Measurements from ENCODE around the gene CDH15. TPM values are rescaled to one million over a fixed set of nuclear protein-coding genes. Genes with fewer than 3 reads are reported as not detected.

CDH15 gene
- total and polyA plus RNA-seq, 2 donors (not counting 1 experiment from before 2014, with no cell fraction given): not detected

DNA sequence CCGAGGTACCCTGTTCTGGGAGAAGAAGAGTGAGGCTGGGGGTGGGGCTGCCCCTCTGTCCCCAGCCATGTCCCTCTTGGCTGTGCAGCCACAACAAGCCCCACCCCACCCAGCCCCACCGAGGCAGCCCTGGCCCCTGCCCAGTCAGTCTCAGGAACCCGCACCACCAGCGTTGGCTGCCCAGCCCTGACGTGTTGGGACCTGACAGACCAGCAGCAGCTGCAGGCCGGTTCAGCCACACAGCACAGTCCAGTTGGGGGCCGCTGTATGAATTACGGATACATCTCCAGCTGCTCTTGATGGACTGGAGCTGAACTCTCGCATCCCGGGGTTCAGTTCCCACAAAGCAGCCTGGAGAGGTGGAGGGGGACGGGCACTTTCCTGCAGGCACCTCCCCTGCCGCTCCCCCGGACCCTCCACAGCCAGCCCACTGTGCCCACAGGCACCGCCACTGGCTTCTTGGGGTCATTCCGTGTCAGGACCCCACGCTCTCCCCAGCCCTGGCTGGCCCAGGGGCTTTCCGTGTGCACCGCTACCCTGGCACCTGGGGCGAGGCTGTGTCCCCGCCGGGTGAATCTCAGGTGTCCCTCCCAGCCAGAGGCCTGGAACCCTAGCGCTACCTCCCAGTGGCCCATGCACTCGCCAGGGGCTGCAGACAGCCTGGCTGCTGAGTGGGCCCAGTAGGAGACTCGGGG lies 7.1 kb downstream of the CDH15 start:
- ChIA-PET POLR2A (no interaction called here), CTCF (no interaction called here)
- peaks cover 0 to 2% (median 0%) of the 10 kb centered on the region in 4 experiments for H3K27me3 ChIP-seq (replicated peaks in 1 of 4; ENCODE audit: control extremely low read depth in 1 of 4, control insufficient read depth in 3 of 4, insufficient read depth in 4 of 4, low read length in 3 of 4)
- H3K79me2 ChIP-seq (ENCODE audit: control insufficient read depth, insufficient read depth, low read length): no peaks in the 10 kb centered on the region
- no peak overlapping the region for H3K4me3 ChIP-seq (ENCODE audit: control extremely low read depth in 1 of 5, extremely low read depth in 1 of 5, insufficient read depth in 1 of 5, low read depth in 2 of 5, low read length in 4 of 5)
- no peaks in the 10 kb centered on the region for H3K27me3 Mint-ChIP-seq
- H3K27ac ChIP-seq (ENCODE audit: low read length in 2 of 2): no peak overlapping the region
- no peak overlapping the region for H3K4me3 Mint-ChIP-seq
- no peaks in the 10 kb centered on the region for H3K9me3 Mint-ChIP-seq (ENCODE audit: insufficient read depth)
- H3K4me1 ChIP-seq (ENCODE audit: control insufficient read depth in 2 of 2, insufficient read depth in 2 of 2, low read length in 2 of 2): no peaks in the 10 kb centered on the region
- no peak overlapping the region for H3K9ac ChIP-seq (ENCODE audit: low read length)
- H4K20me1 ChIP-seq (ENCODE audit: control insufficient read depth, insufficient read depth, low read length, poor library complexity, severe bottlenecking): no peaks in the 10 kb centered on the region
- no peak overlapping the region for H3K27ac Mint-ChIP-seq
- intact Hi-C loops (cut with micrococcal nuclease): no loop called here
- DNase-seq (no peak), ATAC-seq (ENCODE audit: low read depth) (no peak)
- no peaks in the 10 kb centered on the region for H3K9me3 ChIP-seq (ENCODE audit: control extremely low read depth in 1 of 3, control insufficient read depth in 2 of 3, insufficient read depth in 1 of 3, low read length in 2 of 3)
- H2AFZ ChIP-seq (ENCODE audit: insufficient read depth, low read depth, low read length, poor library complexity, severe bottlenecking): no peak overlapping the region
- H3K36me3 ChIP-seq (replicated peaks in 1 of 2; ENCODE audit: control extremely low read depth in 1 of 2, control insufficient read depth in 1 of 2, extremely low read depth in 1 of 2, insufficient read depth in 2 of 2, low read length in 1 of 2): no peaks in the 10 kb centered on the region
- no peak overlapping the region for H3K4me2 ChIP-seq (replicated peaks; ENCODE audit: low read depth, low read length, poor library complexity, severe bottlenecking)
- H3K4me1 Mint-ChIP-seq: no peaks in the 10 kb centered on the region
- 91% methylated on average over 24 of the region's 24 CpGs for WGBS (ENCODE audit: insufficient coverage)
- TF ChIP-seq, protein P1, sequence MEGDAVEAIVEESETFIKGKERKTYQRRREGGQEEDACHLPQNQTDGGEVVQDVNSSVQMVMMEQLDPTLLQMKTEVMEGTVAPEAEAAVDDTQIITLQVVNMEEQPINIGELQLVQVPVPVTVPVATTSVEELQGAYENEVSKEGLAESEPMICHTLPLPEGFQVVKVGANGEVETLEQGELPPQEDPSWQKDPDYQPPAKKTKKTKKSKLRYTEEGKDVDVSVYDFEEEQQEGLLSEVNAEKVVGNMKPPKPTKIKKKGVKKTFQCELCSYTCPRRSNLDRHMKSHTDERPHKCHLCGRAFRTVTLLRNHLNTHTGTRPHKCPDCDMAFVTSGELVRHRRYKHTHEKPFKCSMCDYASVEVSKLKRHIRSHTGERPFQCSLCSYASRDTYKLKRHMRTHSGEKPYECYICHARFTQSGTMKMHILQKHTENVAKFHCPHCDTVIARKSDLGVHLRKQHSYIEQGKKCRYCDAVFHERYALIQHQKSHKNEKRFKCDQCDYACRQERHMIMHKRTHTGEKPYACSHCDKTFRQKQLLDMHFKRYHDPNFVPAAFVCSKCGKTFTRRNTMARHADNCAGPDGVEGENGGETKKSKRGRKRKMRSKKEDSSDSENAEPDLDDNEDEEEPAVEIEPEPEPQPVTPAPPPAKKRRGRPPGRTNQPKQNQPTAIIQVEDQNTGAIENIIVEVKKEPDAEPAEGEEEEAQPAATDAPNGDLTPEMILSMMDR (IDR thresholded peaks at IDR 0.05): no peak
- TF ChIP-seq EZH2 (IDR thresholded peaks at IDR 0.05; ENCODE audit: borderline replicate concordance, insufficient read depth, low read depth, low read length, poor library complexity, severe bottlenecking): no peak

DNA sequence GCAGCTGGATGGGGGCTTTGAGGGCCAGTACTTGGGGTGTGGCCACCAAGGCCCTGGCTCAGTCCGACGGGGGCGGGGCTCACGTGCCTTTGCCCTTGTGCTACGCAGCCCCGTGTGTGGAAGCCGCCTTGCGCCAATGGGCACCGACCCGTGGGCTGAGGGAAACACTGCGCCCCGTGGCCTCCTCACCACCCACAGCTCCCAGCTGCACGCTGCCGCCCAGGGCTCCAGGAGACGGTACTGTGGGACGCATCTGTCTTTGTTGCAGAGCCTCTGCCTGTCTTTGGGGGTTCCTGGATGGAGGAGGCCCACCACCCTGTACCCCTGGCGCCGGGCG lies 7.6 kb downstream of the CDH15 start:
- intact Hi-C loops (cut with micrococcal nuclease): no loop called here
- Histone ChIP-seq H3K27me3 (replicated peaks in 1 of 4; ENCODE audit: control extremely low read depth in 1 of 4, control insufficient read depth in 3 of 4, insufficient read depth in 4 of 4, low read length in 3 of 4) (peaks cover 0 to 2% (median 0%) of the 10 kb centered on the region in 4 experiments), H3K27ac (ENCODE audit: low read length in 2 of 2) (no peak overlapping the region), H3K9me3 (ENCODE audit: control extremely low read depth in 1 of 3, control insufficient read depth in 2 of 3, insufficient read depth in 1 of 3, low read length in 2 of 3) (no peaks in the 10 kb centered on the region), H3K36me3 (replicated peaks in 1 of 2; ENCODE audit: control extremely low read depth in 1 of 2, control insufficient read depth in 1 of 2, extremely low read depth in 1 of 2, insufficient read depth in 2 of 2, low read length in 1 of 2) (no peaks in the 10 kb centered on the region), H3K79me2 (ENCODE audit: control insufficient read depth, insufficient read depth, low read length) (no peaks in the 10 kb centered on the region), H3K4me3 (ENCODE audit: control extremely low read depth in 1 of 5, extremely low read depth in 1 of 5, insufficient read depth in 1 of 5, low read depth in 2 of 5, low read length in 4 of 5) (no peak overlapping the region), H4K20me1 (ENCODE audit: control insufficient read depth, insufficient read depth, low read length, poor library complexity, severe bottlenecking) (no peaks in the 10 kb centered on the region), H3K4me1 (ENCODE audit: control insufficient read depth in 2 of 2, insufficient read depth in 2 of 2, low read length in 2 of 2) (no peaks in the 10 kb centered on the region), H2AFZ (ENCODE audit: insufficient read depth, low read depth, low read length, poor library complexity, severe bottlenecking) (no peak overlapping the region), H3K9ac (ENCODE audit: low read length) (no peak overlapping the region), H3K4me2 (replicated peaks; ENCODE audit: low read depth, low read length, poor library complexity, severe bottlenecking) (no peak overlapping the region)
- Mint-ChIP-seq H3K27ac (no peak overlapping the region), H3K4me3 (no peak overlapping the region), H3K9me3 (ENCODE audit: insufficient read depth) (no peaks in the 10 kb centered on the region), H3K4me1 (no peaks in the 10 kb centered on the region), H3K27me3 (no peaks in the 10 kb centered on the region)
- ChIA-PET CTCF (no interaction called here), POLR2A (no interaction called here)
- TF ChIP-seq, protein P1 (IDR thresholded peaks at IDR 0.05): no peak
- TF ChIP-seq EZH2 (IDR thresholded peaks at IDR 0.05; ENCODE audit: borderline replicate concordance, insufficient read depth, low read depth, low read length, poor library complexity, severe bottlenecking): no peak
- DNase-seq: no peak
- no peak for ATAC-seq (ENCODE audit: low read depth)
- 97% methylated on average over 10 of the region's 19 CpGs for WGBS (ENCODE audit: insufficient coverage)
